SK-N-SH (cell line): ENCODE data around the gene FRMD8. TPM values are rescaled to one million over a fixed set of nuclear protein-coding genes. Genes with fewer than 3 reads are reported as not detected.

Experiments
- CTCF ChIA-PET: fragments of 300-600, 350-600 bp; formaldehyde crosslinking; extraction: SDS; loops from one replicate; lab custom pipeline; 2021; lab: Yijun Ruan, JAX
- POLR2A ChIA-PET: fragments of 350-600 bp; sonication (Branson Sonifier 250); formaldehyde crosslinking; extraction: SDS; loops from one replicate; lab custom pipeline; 2020; ENCODE audit warnings: antibody characterized with exemption, inconsistent platforms; lab: Yijun Ruan, JAX
- DNase-seq: peaks from one replicate; pipeline ENCODE4 v3.0.0; 2012
- H2AFZ ChIP-seq: fragments of 200-600 bp; sonication (generic); 2 replicates; pipeline ENCODE4 v1.8.1; 2016; ENCODE audit warnings: antibody characterized with exemption, mild to moderate bottlenecking, low read depth
- H3F3A ChIP-seq: fragments of 200-600 bp; sonication (generic); replicated peaks from 2 replicates; pipeline ENCODE3; 2016; ENCODE audit warnings: antibody characterized with exemption, mild to moderate bottlenecking; ENCODE audit not compliant: insufficient read depth
- H3K27ac ChIP-seq, 2 experiments: fragments of 200-500 bp in 1 of 2; fragments of 200-600 bp in 1 of 2; sonication (Bioruptor generic) in 1 of 2; sonication (generic), shearing (Covaris generic) in 1 of 2; 2 replicates each; pipeline versions ENCODE4 v1.5.1 to v1.6.1; 2014 to 2016; ENCODE audit warnings: low read depth in 2 of 2, inconsistent platforms in 1 of 2, low read length in 1 of 2, mild to moderate bottlenecking in 1 of 2, mixed read lengths in 1 of 2
- H3K27me3 ChIP-seq: fragments of 200-600 bp; sonication (generic), shearing (Covaris generic); 2 replicates; pipeline ENCODE4 v1.6.1; 2016; ENCODE audit warnings: mixed run types; ENCODE audit not compliant: insufficient read depth
- H3K36me3 ChIP-seq, 2 experiments: fragments of 200-500 bp in 1 of 2; fragments of 200-600 bp in 1 of 2; sonication (Bioruptor generic) in 1 of 2; sonication (generic) in 1 of 2; replicated peaks in 1 of 2; 2 replicates each; pipeline versions ENCODE3 to v1.5.1; 2014 to 2016; ENCODE audit warnings: low read length in 1 of 2, mild to moderate bottlenecking in 1 of 2; ENCODE audit not compliant: insufficient read depth in 2 of 2, control insufficient read depth in 1 of 2
- H3K4me1 ChIP-seq, 2 experiments: fragments of 200-500 bp in 1 of 2; fragments of 200-600 bp in 1 of 2; sonication (Bioruptor generic) in 1 of 2; sonication (generic), shearing (Covaris generic) in 1 of 2; 2 replicates each; pipeline versions ENCODE4 v1.5.1 to v1.6.1; 2014 to 2016; ENCODE audit warnings: low read depth in 1 of 2, low read length in 1 of 2, mixed run types in 1 of 2; ENCODE audit not compliant: insufficient read depth in 2 of 2, control insufficient read depth in 1 of 2
- H3K4me2 ChIP-seq: fragments of 200-600 bp; sonication (generic), shearing (Covaris generic); 2 replicates; pipeline ENCODE4 v1.6.1; 2017; ENCODE audit warnings: mixed run types
- H3K4me3 ChIP-seq, 2 experiments: fragments of 200-500 bp in 1 of 2; fragments of 200-600 bp in 1 of 2; sonication (Bioruptor generic) in 1 of 2; sonication (generic), shearing (Covaris generic) in 1 of 2; 2 replicates each; pipeline versions ENCODE4 v1.5.1 to v1.8.1; 2014 to 2016; ENCODE audit warnings: low read depth in 2 of 2, inconsistent platforms in 1 of 2, low read length in 1 of 2, mild to moderate bottlenecking in 1 of 2, mixed read lengths in 1 of 2, moderate library complexity in 1 of 2
- H3K79me2 ChIP-seq: fragments of 200-600 bp; sonication (generic); 2 replicates; pipeline ENCODE4 v1.8.1; 2017; ENCODE audit warnings: mild to moderate bottlenecking; ENCODE audit not compliant: insufficient read depth
- H3K9ac ChIP-seq: fragments of 200-600 bp; sonication (generic); 2 replicates; pipeline ENCODE4 v1.6.1; 2017; ENCODE audit warnings: mixed run types
- H3K9me2 ChIP-seq: fragments of 200-600 bp; sonication (generic); 2 replicates; pipeline ENCODE4 v1.6.1; 2017; ENCODE audit warnings: mixed run types
- H3K9me3 ChIP-seq: fragments of 200-600 bp; sonication (generic); 2 replicates; pipeline ENCODE4 v1.6.1; 2017; ENCODE audit warnings: mixed run types, mild to moderate bottlenecking, moderate library complexity
- H4K20me1 ChIP-seq: fragments of 200-600 bp; sonication (generic); 2 replicates; pipeline ENCODE4 v1.6.1; 2017; ENCODE audit warnings: mild to moderate bottlenecking, mixed run types; ENCODE audit not compliant: insufficient read depth
- CTCF ChIP-seq: fragments of 200-600 bp; sonication (generic); IDR thresholded peaks from 2 replicates; pipeline ENCODE4 v1.6.1; 2017; ENCODE audit warnings: antibody characterized with exemption, mild to moderate bottlenecking, moderate library complexity
- FOXJ3 ChIP-seq: sonication (generic); formaldehyde crosslinking; IDR thresholded peaks from 2 replicates; pipeline ENCODE4 v1.5.1; 2020; ENCODE audit warnings: mild to moderate bottlenecking, missing genetic modification reagents
- GABPA ChIP-seq: IDR thresholded peaks from 2 replicates; pipeline ENCODE4 v1.4.0; 2012; ENCODE audit warnings: low read depth, mild to moderate bottlenecking
- GATA2 ChIP-seq: sonication (generic); formaldehyde crosslinking; IDR thresholded peaks from 2 replicates; pipeline ENCODE4 v1.5.0; 2020; ENCODE audit warnings: mild to moderate bottlenecking, missing genetic modification reagents
- JUND ChIP-seq: IDR thresholded peaks from 2 replicates; pipeline ENCODE4 v1.4.0; 2012
- MEF2A ChIP-seq: IDR thresholded peaks from 2 replicates; pipeline ENCODE4 v1.4.0; 2012; ENCODE audit warnings: low read depth, borderline replicate concordance
- PBX3 ChIP-seq: IDR thresholded peaks from 2 replicates; pipeline ENCODE4; 2012
- REST ChIP-seq: IDR thresholded peaks from 2 replicates; pipeline ENCODE4 v1.6.1; 2012; ENCODE audit warnings: mild to moderate bottlenecking, low read depth, low read length, moderate library complexity
- SIN3A ChIP-seq: IDR thresholded peaks from 2 replicates; pipeline ENCODE4 v1.6.1; 2012; ENCODE audit warnings: low read depth, mild to moderate bottlenecking, low read length, moderate library complexity, borderline replicate concordance
- TAF1 ChIP-seq: IDR thresholded peaks from 2 replicates; pipeline ENCODE4 v1.6.1; 2012; ENCODE audit warnings: low read depth, mild to moderate bottlenecking, low read length, moderate library complexity, borderline replicate concordance
- USF1 ChIP-seq: IDR thresholded peaks from 2 replicates; pipeline ENCODE4 v1.4.0; 2012; ENCODE audit warnings: low read depth, borderline replicate concordance
- ZBTB33 ChIP-seq: IDR thresholded peaks from 2 replicates; pipeline ENCODE4 v1.4.0; 2012; ENCODE audit warnings: low read depth, borderline replicate concordance
- WGBS: methylation state at CpG from one replicate; pipeline ENCODE4 v1.1.6; 2017; ENCODE audit warnings: low lambda C conversion rate; 5-methylcytosine and 5-hydroxymethylcytosine counted together
- polyA plus RNA-seq, 3 experiments: library from polyadenylated mRNA; depleted of rRNA; stranded (reverse); fragments of >200 nt; gene quantifications; 2 replicates each; pipeline ENCODE4 v1.2.3, GENCODE V29; 2012

Gene FRMD8
- polyA plus RNA-seq, 1 of the 3 experiments (the other 2 are of a cell fraction), result 19.0 TPM

- TF ChIP-seq PBX3 (peak; percentile 74), SIN3A (no peak), JUND (peak; percentile 30; the same call in 1 of the 2 replicates), GATA2 (peak; percentile 50; the same call in 1 of the 2 replicates), CTCF (no peak)
These were observed 66.5 kb downstream of the FRMD8 start (continued) for GRCh38 chr11:65452806-65453490.

- H3K79me2 ChIP-seq, result peaks cover 34% of the 10 kb centered on the region
- no peak for TF ChIP-seq TAF1
- TF ChIP-seq MEF2A, result no peak
- TF ChIP-seq USF1, result no peak
- no peak for TF ChIP-seq REST
- TF ChIP-seq ZBTB33, result no peak
- TF ChIP-seq FOXJ3 (CRISPR knock-in tag), result no peak
- no peak for TF ChIP-seq GABPA
- H3K27me3 ChIP-seq, result no peaks in the 10 kb centered on the region
- peaks cover under 1% of the 10 kb centered on the region; the same call in 1 of the 2 replicates for H4K20me1 ChIP-seq
- H3K9me3 ChIP-seq, result no peaks in the 10 kb centered on the region
- no peak overlapping the region; the same call in 1 of the 2 replicates for H3K9ac ChIP-seq
- H3F3A ChIP-seq, result peaks cover 35% of the 10 kb centered on the region
- POLR2A ChIA-PET, result no interaction called here
- peaks cover 8 to 17% of the 10 kb centered on the region in 2 experiments; a peak in 3 of 4 replicates for H3K4me1 ChIP-seq
- no peaks in the 10 kb centered on the region for H3K9me2 ChIP-seq
- peak overlapping the region; percentile 68 to 90 for H3K27ac ChIP-seq
- peak overlapping the region; percentile 89 for H3K4me2 ChIP-seq
- WGBS, result 76% methylated on average over 5 of the region's 10 CpGs
- no peaks in the 10 kb centered on the region for H3K36me3 ChIP-seq
- no peak overlapping the region for H3K4me3 ChIP-seq
- CTCF ChIA-PET, result no interaction called here
- no peak for DNase-seq
- no peak overlapping the region for H2AFZ ChIP-seq
These were observed 67.9 kb downstream of the FRMD8 start for GRCh38 chr11:65454311-65454695.
